ENCODE measurements around the gene G6PC2. TPM values are rescaled to one million over a fixed set of nuclear protein-coding genes. Genes with fewer than 3 reads are reported as not detected.
A peak's percentile ranks its signal among the peaks of the same experiment; 100 is the strongest.

The G6PC2 gene
- total RNA-seq, 1 donor from 2014 or later = not detected

DNA sequence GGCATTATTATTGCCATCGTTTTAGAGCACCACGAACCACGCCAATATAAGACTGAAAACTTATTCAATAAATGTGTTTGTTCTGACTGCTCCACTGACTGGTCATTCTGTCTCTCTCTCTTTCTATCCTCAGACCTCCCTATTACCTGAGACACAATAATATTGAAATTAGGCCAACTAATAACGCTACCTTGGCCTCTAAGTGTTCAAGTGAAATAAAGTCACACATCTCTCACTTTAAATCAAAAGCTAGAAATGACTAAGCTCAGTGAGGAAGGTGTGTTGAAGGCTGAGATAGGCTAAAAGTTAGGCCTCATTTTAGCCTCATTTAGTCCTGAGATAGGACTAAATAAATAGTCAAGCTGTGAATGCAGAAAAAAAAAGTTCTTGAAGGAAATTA lies 38.8 kb downstream of the G6PC2 start:
- Histone ChIP-seq H3K36me3 (no peaks in the 10 kb centered on the region), H3K9me3 (no peaks in the 10 kb centered on the region), H3K27me3 (no peaks in the 10 kb centered on the region), H3K4me1 (no peaks in the 10 kb centered on the region), H3K4me3 (no peak overlapping the region), H3K27ac (no peak overlapping the region)
- TF ChIP-seq, protein P1, sequence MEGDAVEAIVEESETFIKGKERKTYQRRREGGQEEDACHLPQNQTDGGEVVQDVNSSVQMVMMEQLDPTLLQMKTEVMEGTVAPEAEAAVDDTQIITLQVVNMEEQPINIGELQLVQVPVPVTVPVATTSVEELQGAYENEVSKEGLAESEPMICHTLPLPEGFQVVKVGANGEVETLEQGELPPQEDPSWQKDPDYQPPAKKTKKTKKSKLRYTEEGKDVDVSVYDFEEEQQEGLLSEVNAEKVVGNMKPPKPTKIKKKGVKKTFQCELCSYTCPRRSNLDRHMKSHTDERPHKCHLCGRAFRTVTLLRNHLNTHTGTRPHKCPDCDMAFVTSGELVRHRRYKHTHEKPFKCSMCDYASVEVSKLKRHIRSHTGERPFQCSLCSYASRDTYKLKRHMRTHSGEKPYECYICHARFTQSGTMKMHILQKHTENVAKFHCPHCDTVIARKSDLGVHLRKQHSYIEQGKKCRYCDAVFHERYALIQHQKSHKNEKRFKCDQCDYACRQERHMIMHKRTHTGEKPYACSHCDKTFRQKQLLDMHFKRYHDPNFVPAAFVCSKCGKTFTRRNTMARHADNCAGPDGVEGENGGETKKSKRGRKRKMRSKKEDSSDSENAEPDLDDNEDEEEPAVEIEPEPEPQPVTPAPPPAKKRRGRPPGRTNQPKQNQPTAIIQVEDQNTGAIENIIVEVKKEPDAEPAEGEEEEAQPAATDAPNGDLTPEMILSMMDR (IDR thresholded peaks at IDR 0.05) = no peak
- DNase-seq (ENCODE audit: low spot score in 2 of 2) = no peak
- intact Hi-C loops (cut with DNase I) = no loop called here

DNA sequence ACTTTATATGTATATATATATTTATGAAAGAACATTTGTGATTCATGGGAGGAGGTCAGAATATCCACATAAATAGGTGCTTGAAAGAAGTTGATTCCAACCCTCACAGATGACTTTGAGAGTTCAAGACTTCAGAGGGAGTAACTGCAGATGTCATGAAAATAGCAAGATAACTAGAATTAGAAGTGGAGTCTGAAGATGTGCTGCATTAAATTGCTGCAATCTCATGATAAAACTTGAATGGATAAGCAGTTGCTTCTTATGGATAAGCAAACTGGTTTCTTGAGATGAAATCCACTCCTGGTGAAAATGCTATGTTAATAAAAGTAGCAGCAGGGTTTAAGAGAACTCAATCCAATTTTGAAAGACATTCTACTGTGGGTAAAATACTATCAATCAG lies 40.2 kb downstream of the G6PC2 start:
- no peak overlapping the region for H3K27ac ChIP-seq
- no peaks in the 10 kb centered on the region for H3K27me3 ChIP-seq
- no peak overlapping the region for H3K4me3 ChIP-seq
- no peak for DNase-seq (ENCODE audit: low spot score in 2 of 2)
- H3K4me1 ChIP-seq = no peaks in the 10 kb centered on the region
- H3K9me3 ChIP-seq = no peaks in the 10 kb centered on the region
- TF ChIP-seq, protein P1 (IDR thresholded peaks at IDR 0.05) = no peak
- intact Hi-C loops (cut with DNase I) = no loop called here
- no peaks in the 10 kb centered on the region for H3K36me3 ChIP-seq

DNA sequence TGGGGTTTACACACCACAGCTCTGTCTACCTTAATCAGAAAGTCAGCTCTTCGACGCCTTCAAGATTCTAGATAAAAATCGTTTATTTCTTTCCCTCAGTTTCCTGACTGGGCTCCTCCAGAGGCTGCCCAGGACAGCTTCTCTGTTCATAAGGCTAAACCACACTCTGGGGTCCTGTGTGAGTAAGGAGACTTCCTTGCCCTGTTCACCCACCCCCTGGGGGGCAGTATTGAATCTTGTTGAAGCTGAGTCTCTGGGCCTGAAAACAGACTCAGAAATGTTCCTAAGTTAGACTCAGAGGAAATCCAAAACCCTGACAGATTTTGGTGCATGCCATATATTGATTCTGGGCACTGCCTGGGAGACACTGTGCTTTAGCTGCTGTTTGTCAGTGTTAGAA lies 43.0 kb downstream of the G6PC2 start:
- H3K36me3 ChIP-seq = no peaks in the 10 kb centered on the region
- DNase-seq (ENCODE audit: low spot score in 2 of 2) = no peak
- H3K27me3 ChIP-seq = no peaks in the 10 kb centered on the region
- no peaks in the 10 kb centered on the region for H3K4me1 ChIP-seq
- no peak overlapping the region for H3K4me3 ChIP-seq
- TF ChIP-seq, protein P1 (IDR thresholded peaks at IDR 0.05) = no peak
- intact Hi-C loops (cut with DNase I) = no loop called here
- H3K9me3 ChIP-seq = no peaks in the 10 kb centered on the region
- no peak overlapping the region for H3K27ac ChIP-seq

DNA sequence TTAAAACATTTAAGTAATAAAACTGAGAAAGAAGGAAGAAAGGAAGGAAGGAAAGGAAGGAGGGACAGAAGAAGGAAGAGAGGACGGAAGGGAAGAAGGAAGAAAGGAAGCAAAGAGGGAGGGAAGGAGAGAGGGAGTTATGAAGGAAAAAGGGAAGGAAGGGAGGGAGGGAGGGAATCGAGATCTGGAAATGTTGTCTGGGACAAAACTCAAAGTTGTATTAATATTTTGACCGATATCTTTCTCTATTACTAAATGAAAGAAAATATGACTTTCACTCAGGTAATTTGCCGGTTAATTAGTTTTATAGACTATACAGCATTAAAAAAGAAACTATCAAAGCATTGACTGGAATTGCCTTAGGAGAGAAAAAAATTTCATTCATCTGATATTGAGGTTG lies 44.4 kb downstream of the G6PC2 start:
- Histone ChIP-seq H3K4me3 (no peak overlapping the region), H3K9me3 (no peaks in the 10 kb centered on the region), H3K4me1 (no peaks in the 10 kb centered on the region), H3K27me3 (no peaks in the 10 kb centered on the region), H3K27ac (no peak overlapping the region), H3K36me3 (no peaks in the 10 kb centered on the region)
- DNase-seq (ENCODE audit: low spot score in 2 of 2) = no peak
- TF ChIP-seq, protein P1 (IDR thresholded peaks at IDR 0.05) = no peak
- intact Hi-C loops (cut with DNase I) = no loop called here

DNA sequence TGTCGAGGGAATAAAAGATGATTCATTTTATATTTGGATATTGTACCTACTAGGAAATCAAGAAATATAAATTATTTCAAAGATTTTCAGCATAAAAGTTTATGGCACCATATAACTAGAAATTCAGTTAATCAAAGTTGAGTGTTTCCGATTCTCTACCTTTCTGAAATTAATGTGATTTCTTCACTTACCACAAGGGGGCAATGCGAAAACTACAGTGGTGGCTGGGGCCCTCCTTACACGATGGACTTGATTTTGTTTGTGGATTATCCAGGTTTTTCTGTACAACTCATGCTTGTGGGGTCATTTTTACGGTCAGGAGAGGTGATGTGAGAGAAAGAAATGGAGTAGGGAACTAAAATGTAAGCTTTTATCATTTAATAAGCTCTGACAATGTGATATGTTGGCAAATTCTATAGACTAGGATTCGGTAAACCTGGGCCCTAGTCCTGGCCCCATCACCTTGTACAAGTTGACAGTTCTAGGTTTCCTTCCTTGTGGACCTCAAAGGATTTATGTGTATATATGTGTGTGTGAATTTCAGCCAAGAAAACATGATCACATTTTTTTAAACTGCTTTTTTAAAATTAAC lies 47.6 kb downstream of the G6PC2 start:
- TF ChIP-seq, protein P1 (IDR thresholded peaks at IDR 0.05) = peak in 2 of 3 experiments; percentile 22 to 25
- Histone ChIP-seq H3K4me1 (no peaks in the 10 kb centered on the region), H3K36me3 (no peaks in the 10 kb centered on the region), H3K27ac (no peak overlapping the region), H3K27me3 (no peaks in the 10 kb centered on the region), H3K4me3 (no peak overlapping the region), H3K9me3 (no peaks in the 10 kb centered on the region)
- intact Hi-C loops (cut with DNase I) = no loop called here
- no peak for DNase-seq (ENCODE audit: low spot score in 2 of 2)

DNA sequence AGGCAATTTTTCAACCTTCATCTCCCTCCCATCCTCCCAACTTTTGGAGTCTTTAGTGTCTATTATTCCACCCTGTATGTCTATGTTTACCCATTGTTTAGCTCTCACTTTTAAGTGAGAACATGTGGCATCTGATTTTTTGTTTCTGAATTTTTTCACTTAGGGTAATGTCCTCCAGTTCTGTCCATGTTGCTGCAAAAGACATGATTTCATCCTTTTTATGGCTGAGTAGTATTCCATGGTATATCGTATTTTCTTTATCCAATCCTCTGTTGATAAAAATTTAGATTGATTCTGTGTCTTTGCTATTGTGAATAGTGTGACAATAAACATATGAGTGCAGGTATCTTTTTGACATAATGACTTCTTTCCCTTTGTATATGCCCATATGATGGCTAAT lies 48.2 kb downstream of the G6PC2 start:
- H3K4me1 ChIP-seq = no peaks in the 10 kb centered on the region
- no peaks in the 10 kb centered on the region for H3K27me3 ChIP-seq
- no peak for DNase-seq (ENCODE audit: low spot score in 2 of 2)
- H3K4me3 ChIP-seq = no peak overlapping the region
- H3K27ac ChIP-seq = no peak overlapping the region
- intact Hi-C loops (cut with DNase I) = no loop called here
- no peaks in the 10 kb centered on the region for H3K9me3 ChIP-seq
- TF ChIP-seq, protein P1 (IDR thresholded peaks at IDR 0.05) = no peak
- H3K36me3 ChIP-seq = no peaks in the 10 kb centered on the region

Measured in ascending aorta (tissue), 2 donors.